WI38 (cell line): ENCODE results near the gene WDR27.

Experiments
- H3K4me3 ChIP-seq: 2 replicates; pipeline ENCODE4 v1.5.1; 2011; ENCODE audit warnings: low read depth, mild to moderate bottlenecking, control low read depth, low read length
- TF ChIP-seq, protein P1 (sequence below): IDR thresholded peaks from 2 replicates; pipeline ENCODE4 v1.5.1; 2012; ENCODE audit warnings: low read depth, mild to moderate bottlenecking, control low read depth, low read length

WDR27 gene

DNA sequence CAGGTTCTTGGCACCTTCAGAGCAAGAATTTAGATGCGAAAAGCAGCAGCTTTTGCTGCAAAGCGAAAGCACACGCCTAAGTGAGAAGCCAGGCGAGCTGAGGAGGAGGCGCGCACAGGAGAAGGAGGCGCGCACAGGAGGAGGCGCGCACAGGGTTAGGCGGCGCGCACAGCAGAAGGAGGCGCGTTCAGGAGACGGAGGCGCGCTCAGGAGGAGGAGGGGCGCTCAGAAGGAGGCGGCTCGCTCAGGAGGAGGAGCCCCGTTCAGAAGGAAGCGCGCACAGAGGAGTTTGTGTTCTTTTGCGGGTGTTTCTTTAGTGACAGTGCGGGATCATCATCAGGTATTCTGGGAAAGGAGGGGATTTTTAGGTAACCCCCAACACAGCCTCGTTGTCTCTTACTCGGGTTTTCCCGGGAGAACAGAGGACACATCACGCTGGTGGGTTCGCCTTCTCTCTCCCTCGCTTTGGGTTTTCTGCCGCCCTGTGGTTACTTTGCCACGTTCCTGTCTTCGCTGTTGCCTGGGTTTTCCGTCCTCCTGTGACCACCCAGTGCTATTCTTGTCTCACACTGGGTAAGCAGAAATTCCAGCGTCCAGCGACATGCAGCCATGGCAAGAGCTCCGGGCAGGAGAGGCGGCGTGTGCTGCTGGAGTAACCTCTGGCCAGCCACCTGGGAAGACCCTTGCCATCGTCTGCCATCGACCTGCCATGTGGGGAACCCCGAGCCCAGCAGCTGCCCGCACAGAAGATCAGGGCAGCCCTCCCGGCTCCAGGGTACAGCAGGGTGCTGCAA, 47.0 kb downstream of the WDR27 start:
- H3K4me3 ChIP-seq, result peak overlapping the region; percentile 65
- TF ChIP-seq, protein P1, sequence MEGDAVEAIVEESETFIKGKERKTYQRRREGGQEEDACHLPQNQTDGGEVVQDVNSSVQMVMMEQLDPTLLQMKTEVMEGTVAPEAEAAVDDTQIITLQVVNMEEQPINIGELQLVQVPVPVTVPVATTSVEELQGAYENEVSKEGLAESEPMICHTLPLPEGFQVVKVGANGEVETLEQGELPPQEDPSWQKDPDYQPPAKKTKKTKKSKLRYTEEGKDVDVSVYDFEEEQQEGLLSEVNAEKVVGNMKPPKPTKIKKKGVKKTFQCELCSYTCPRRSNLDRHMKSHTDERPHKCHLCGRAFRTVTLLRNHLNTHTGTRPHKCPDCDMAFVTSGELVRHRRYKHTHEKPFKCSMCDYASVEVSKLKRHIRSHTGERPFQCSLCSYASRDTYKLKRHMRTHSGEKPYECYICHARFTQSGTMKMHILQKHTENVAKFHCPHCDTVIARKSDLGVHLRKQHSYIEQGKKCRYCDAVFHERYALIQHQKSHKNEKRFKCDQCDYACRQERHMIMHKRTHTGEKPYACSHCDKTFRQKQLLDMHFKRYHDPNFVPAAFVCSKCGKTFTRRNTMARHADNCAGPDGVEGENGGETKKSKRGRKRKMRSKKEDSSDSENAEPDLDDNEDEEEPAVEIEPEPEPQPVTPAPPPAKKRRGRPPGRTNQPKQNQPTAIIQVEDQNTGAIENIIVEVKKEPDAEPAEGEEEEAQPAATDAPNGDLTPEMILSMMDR, result peak; percentile 42; the same call in 1 of the 2 replicates

DNA sequence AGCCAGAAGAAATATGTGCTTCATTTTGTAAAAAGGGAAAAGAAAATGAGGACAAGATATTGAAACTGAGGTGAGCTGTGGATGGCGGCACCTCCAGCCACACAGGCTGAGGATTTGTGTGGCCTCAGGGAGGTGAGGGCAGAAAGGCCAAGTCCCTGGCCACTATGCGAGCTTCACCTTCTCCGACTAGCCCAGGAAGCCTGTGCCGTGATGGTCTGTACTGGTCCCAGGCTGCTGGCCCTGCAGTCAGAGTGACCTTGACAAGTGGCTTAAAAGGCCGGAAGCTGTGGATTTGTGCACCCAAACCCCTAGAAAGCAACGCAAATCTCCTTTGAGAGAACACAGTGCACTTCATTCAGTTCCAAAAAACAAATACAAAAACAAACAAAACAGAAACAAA, 48.1 kb downstream of the WDR27 start:
- TF ChIP-seq, protein P1, result no peak
- H3K4me3 ChIP-seq, result no peak overlapping the region

DNA sequence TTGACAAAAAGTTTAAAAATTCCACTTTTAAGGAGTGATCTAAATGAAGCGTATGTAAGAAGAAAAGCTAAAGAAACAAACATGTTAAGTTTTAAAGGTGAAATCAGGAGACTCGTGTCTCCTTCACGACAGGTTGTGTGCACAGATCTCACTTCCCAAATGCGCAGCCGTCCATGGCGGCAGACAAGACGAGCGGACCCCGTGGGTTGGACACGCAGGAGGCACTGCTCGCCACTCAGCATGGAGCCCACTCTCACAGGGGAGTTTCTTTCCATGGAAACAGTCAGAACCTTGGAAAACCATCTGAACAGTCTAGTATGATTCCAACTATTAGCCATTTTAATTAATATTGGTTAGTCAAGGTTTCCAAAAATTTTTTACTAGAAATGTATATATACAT, 48.9 kb downstream of the WDR27 start:
- TF ChIP-seq, protein P1, result no peak
- no peak overlapping the region for H3K4me3 ChIP-seq

DNA sequence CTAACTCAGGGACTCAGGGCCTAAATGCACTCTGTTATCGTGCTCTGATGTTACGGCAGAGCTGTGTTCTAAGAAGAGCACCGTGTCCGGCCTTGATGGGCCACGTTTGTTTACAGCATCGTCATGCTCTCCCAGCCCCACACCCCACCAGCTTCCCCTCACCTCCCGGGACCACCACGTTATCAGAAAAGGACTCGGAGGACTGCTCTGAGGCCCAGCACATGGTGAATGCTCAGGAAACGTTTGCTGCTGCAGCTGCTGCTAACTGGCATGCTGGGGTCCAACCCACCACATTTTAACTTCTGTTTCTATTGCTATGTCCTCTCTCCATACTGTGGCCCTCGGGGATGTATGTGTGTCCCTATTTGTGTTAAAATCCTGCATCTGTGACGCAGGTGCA, 50.3 kb downstream of the WDR27 start:
- TF ChIP-seq, protein P1, result no peak
- H3K4me3 ChIP-seq, result no peak overlapping the region

DNA sequence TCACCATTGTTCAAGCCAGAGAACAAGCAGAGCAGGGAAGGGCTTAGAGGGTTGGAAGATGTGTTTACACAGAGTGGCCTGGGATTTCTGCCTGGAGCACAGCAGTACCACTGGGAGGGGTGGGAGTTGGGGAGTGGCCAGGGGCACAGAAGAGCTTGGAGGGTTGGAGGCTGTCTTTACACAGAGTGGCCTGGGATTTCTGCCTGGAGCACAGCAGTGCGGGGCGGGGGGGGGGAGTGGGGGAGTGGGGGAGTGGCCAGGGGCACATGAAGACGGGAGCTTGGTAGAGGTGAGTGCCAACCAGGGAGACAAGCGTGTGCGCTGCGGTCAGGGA, 50.9 kb downstream of the WDR27 start:
- no peak overlapping the region for H3K4me3 ChIP-seq
- TF ChIP-seq, protein P1, result no peak

DNA sequence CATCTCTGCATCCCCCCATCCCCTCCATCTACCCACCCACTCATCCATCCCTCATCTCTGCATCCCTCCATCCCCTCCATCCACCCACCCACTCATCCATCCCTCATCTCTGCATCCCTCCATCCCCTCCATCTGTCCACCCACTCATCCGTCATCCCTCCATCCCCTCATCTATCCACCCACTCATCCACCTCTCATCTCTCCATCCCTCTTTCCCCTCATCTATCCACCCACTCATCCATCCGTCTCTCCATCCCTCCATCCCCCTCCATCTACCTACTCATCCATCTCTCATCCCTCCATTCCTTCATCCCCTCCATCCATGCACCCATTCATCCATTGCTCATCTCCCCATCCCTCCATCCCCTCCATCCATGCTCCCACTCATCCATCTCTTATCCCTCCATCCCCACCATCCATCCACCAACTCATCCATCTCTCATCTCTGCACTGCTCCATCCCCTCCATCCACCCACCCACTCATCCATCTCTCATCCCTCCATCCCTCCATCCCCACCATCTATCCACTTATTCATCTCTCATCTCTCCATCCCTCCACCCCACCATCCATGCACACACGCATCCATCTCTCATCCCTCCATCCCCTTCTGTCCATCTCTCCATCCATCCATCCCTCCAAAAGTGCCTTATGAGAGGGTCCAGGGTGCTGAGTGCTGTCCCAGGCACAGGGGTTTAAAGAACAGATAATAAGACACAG, 51.4 kb downstream of the WDR27 start:
- H3K4me3 ChIP-seq, result no peak overlapping the region
- TF ChIP-seq, protein P1, result no peak

DNA sequence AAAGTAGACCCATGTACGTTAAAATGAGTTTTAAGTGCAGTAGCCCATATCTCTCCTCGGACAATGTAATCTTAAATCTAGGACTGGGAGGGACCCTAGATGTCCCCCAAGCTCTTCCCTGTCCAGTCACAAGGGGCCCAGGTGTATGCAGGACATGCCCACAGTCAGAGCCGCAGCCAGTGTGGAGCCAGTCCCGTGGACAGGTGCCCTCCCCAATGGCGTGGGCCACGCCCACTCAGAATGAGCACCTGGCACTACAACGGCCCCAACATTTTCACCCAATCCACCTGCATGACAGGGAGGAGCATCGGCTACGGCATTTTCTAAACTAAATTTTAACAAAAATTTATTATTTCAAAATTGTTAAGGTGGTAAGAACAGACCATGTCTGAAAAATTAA, 53.2 kb downstream of the WDR27 start:
- TF ChIP-seq, protein P1, result no peak
- H3K4me3 ChIP-seq, result no peak overlapping the region
